Pancreas (tissue), 10 donors: ENCODE results near the gene ANK2. TPM values are rescaled to one million over a fixed set of nuclear protein-coding genes. Genes with fewer than 3 reads are reported as not detected.

Source experiments
- ATAC-seq, 4 donors: fragments of 200-7000 bp; cut with Tn5 transposase; one replicate each; pipeline versions ENCODE4 v1.8.0 to v1.9.1; 2020; ENCODE audit warnings: mild to moderate bottlenecking in 4 of 4, moderate library complexity in 4 of 4
- DNase-seq, 6 donors: peaks; one replicate each; pipeline ENCODE4 v3.0.0-alpha.2; 2020
- FAIRE-seq: peaks from 2 replicates; lab custom pipeline; 2012; peaks lifted over from hg19 to GRCh38; lab: Jason Lieb, UNC
- H3K27ac ChIP-seq, 4 donors: fragments of 200-600 bp; sonication (generic); 1 replicate in 3 of 4; 2 replicates in 1 of 4; pipeline versions ENCODE4 v1.5.0 to v1.8.0; 2020
- H3K27me3 ChIP-seq, 4 donors: fragments of 200-600 bp; one replicate each; pipeline ENCODE4 v1.8.0; 2021
- H3K36me3 ChIP-seq, 3 donors: fragments of 200-600 bp; sonication (generic) in 1 of 3; one replicate each; pipeline versions ENCODE4 v1.5.0 to v1.8.0; 2020 to 2021
- H3K4me1 ChIP-seq, 3 donors: fragments of 200-600 bp; one replicate each; pipeline ENCODE4 v1.8.0; 2021
- H3K4me3 ChIP-seq, 4 donors: fragments of 200-600 bp; sonication (generic) in 2 of 4; one replicate each; pipeline versions ENCODE4 v1.5.0 to v1.8.0; 2020 to 2021
- H3K9me3 ChIP-seq, 4 donors: fragments of 200-600 bp; one replicate each; pipeline ENCODE4 v1.8.0; 2021
- CTCF ChIP-seq, 4 donors: fragments of 200-600 bp; sonication (generic) in 3 of 4; IDR thresholded peaks; one replicate each; pipeline versions ENCODE4 v1.5.0 to v1.8.0; 2021; ENCODE audit warnings: antibody characterized with exemption in 4 of 4
- WGBS, 2 donors: extraction: QIAGEN DNeasy Blood & Tissue Kit; methylation state at CpG; one replicate each; pipeline ENCODE4 v1.1.7; 2013; 5-methylcytosine and 5-hydroxymethylcytosine counted together
- intact Hi-C, 3 donors: fragments of 100-400 bp; cut with DNase I; formaldehyde crosslinking; loops; one replicate each; pipeline versions ENCODE4 v1.11.1 to v1.14.2; 2022
- polyA plus RNA-seq, 2 donors: library from polyadenylated mRNA; stranded (reverse); fragments of 200-250 nt; gene quantifications; one replicate each; pipeline ENCODE4 v1.2.3, GENCODE V29; 2013
- total RNA-seq, 6 donors: library from RNA; stranded (reverse); fragmentation: NEBNext Ultra II Directional in 4 of 6; extraction: Animal tissue kit (Norgen Biotek cat#: 25700) in 4 of 6; gene quantifications; one replicate each; pipeline versions ENCODE4 v1.2.1 to v1.2.4, GENCODE V29; 2021 to 2023
- donor health status: healthy with polysubstance abuse.
- donor health status: DM: no; HTN: no; CAD: no; lungs with moderate emphysema.
- donor health status: DM: no; HTN: no; CAD: no.
- donor health status: control.
- donor health status: control.
- donor health status: Bipolar disorder and iron deficiency.
- donor health status: DM: yes; HTN: yes; CAD: no.
- donor health status: DM: no; HTN: no; CAD: no.
- donor health status: DM: no; HTN: no; CAD: no.
- donor health status: DM: yes; HTN: yes; CAD: no.

The ANK2 gene
- total and polyA plus RNA-seq, 8 donors: 1.0 to 4.2 (median 2.7) TPM

GRCh38 chr4:113327494-113327893 is 278.0 kb downstream of the ANK2 start:
- intact Hi-C loops: no loop called here
- ATAC-seq: peak in 1 of 4 donors; percentile 16
- Histone ChIP-seq H3K27me3 (no peaks in the 10 kb centered on the region), H3K36me3 (no peaks in the 10 kb centered on the region), H3K9me3 (no peaks in the 10 kb centered on the region), H3K4me1 (no peaks in the 10 kb centered on the region), H3K27ac (no peak overlapping the region), H3K4me3 (no peak overlapping the region)
- 66 to 73% methylated on average over 4 of the region's 4 CpGs for whole genome bisulfite sequencing, 2 donors
- no peak for TF ChIP-seq CTCF (IDR thresholded peaks at IDR 0.05)
- DNase-seq: no peak
- FAIRE-seq: no peak

- Histone ChIP-seq H3K27ac (no peak overlapping the region), H3K36me3 (no peaks in the 10 kb centered on the region), H3K4me3 (no peak overlapping the region), H3K9me3 (no peaks in the 10 kb centered on the region), H3K27me3 (no peaks in the 10 kb centered on the region), H3K4me1 (no peaks in the 10 kb centered on the region)
- intact Hi-C loops: no loop called here
- no peak for TF ChIP-seq CTCF (IDR thresholded peaks at IDR 0.05)
- ATAC-seq (no peak), FAIRE-seq (no peak), DNase-seq (no peak)
- 90 to 97% methylated on average over 3 of the region's 3 CpGs for WGBS, 2 donors
Measured at GRCh38 chr4:113328514-113328913, 279.1 kb downstream of the ANK2 start.

GRCh38 chr4:113330200-113330599 is 280.7 kb downstream of the ANK2 start:
- 85 to 95% methylated on average over 12 of the region's 12 CpGs for WGBS, 2 donors
- Histone ChIP-seq H3K9me3 (no peaks in the 10 kb centered on the region), H3K27me3 (no peaks in the 10 kb centered on the region), H3K27ac (no peak overlapping the region), H3K4me1 (no peaks in the 10 kb centered on the region), H3K4me3 (no peak overlapping the region), H3K36me3 (no peaks in the 10 kb centered on the region)
- intact Hi-C loops: no loop called here
- FAIRE-seq (no peak), ATAC-seq (no peak), DNase-seq (no peak)
- TF ChIP-seq CTCF (IDR thresholded peaks at IDR 0.05): no peak

GRCh38 chr4:113331811-113332210 is 282.4 kb downstream of the ANK2 start:
- Histone ChIP-seq H3K27me3 (no peaks in the 10 kb centered on the region), H3K9me3 (no peaks in the 10 kb centered on the region), H3K27ac (no peak overlapping the region), H3K36me3 (no peaks in the 10 kb centered on the region), H3K4me1 (no peaks in the 10 kb centered on the region), H3K4me3 (no peak overlapping the region)
- TF ChIP-seq CTCF (IDR thresholded peaks at IDR 0.05): no peak
- FAIRE-seq (no peak), DNase-seq (no peak), ATAC-seq (no peak)
- 35 to 47% methylated on average over 6 of the region's 6 CpGs for WGBS, 2 donors
- intact Hi-C loops: no loop called here

GRCh38 chr4:113332701-113333100 is 283.2 kb downstream of the ANK2 start:
- H3K27me3 ChIP-seq: no peaks in the 10 kb centered on the region
- FAIRE-seq (no peak), DNase-seq (no peak), ATAC-seq (no peak)
- TF ChIP-seq CTCF (IDR thresholded peaks at IDR 0.05): no peak
- H3K4me1 ChIP-seq: no peaks in the 10 kb centered on the region
- 73 to 85% methylated on average over 5 of the region's 5 CpGs for WGBS, 2 donors
- no peaks in the 10 kb centered on the region for H3K9me3 ChIP-seq
- no peak overlapping the region for H3K27ac ChIP-seq
- intact Hi-C loops: no loop called here
- no peak overlapping the region for H3K4me3 ChIP-seq
- no peaks in the 10 kb centered on the region for H3K36me3 ChIP-seq
